ENCODE measurements around the gene DSCAM.

Gene DSCAM

GRCh38 chr21:40371329-40371728 lies 475.6 kb downstream of the DSCAM start:
- Mint-ChIP-seq H3K27me3 (no peaks in the 10 kb centered on the region), H3K27ac (no peak overlapping the region), H3K4me3 (no peak overlapping the region), H3K9me3 (no peaks in the 10 kb centered on the region), H3K4me1 (ENCODE audit: low read depth) (no peaks in the 10 kb centered on the region), H3K36me3 (ENCODE audit: low read depth) (no peaks in the 10 kb centered on the region)
- intact Hi-C loops (cut with micrococcal nuclease), result no loop called here

- Mint-ChIP-seq H3K4me1 (ENCODE audit: low read depth) (no peaks in the 10 kb centered on the region), H3K36me3 (ENCODE audit: low read depth) (no peaks in the 10 kb centered on the region), H3K4me3 (no peak overlapping the region), H3K27me3 (no peaks in the 10 kb centered on the region), H3K9me3 (peaks cover 3% of the 10 kb centered on the region), H3K27ac (no peak overlapping the region)
- intact Hi-C loops (cut with micrococcal nuclease), result no loop called here
These were observed 490.3 kb downstream of the DSCAM start for GRCh38 chr21:40356644-40357043.

- H3K9me3 Mint-ChIP-seq, result no peaks in the 10 kb centered on the region
- no peaks in the 10 kb centered on the region for H3K27me3 Mint-ChIP-seq
- H3K4me3 Mint-ChIP-seq, result no peak overlapping the region
- H3K36me3 Mint-ChIP-seq (ENCODE audit: low read depth), result no peaks in the 10 kb centered on the region
- no peaks in the 10 kb centered on the region for H3K4me1 Mint-ChIP-seq (ENCODE audit: low read depth)
- intact Hi-C loops (cut with micrococcal nuclease), result no loop called here
- no peak overlapping the region for H3K27ac Mint-ChIP-seq
These were observed 491.9 kb downstream of the DSCAM start for GRCh38 chr21:40355076-40355475.

- no peak overlapping the region for H3K4me3 Mint-ChIP-seq
- H3K27ac Mint-ChIP-seq, result no peak overlapping the region
- intact Hi-C loops (cut with micrococcal nuclease), result no loop called here
- no peaks in the 10 kb centered on the region for H3K4me1 Mint-ChIP-seq (ENCODE audit: low read depth)
- H3K36me3 Mint-ChIP-seq (ENCODE audit: low read depth), result no peaks in the 10 kb centered on the region
- no peaks in the 10 kb centered on the region for H3K9me3 Mint-ChIP-seq
- H3K27me3 Mint-ChIP-seq, result no peaks in the 10 kb centered on the region
These were observed 496.0 kb downstream of the DSCAM start for GRCh38 chr21:40351006-40351405.

GRCh38 chr21:40349591-40349990 lies 497.4 kb downstream of the DSCAM start:
- Mint-ChIP-seq H3K4me1 (ENCODE audit: low read depth) (no peaks in the 10 kb centered on the region), H3K36me3 (ENCODE audit: low read depth) (no peaks in the 10 kb centered on the region), H3K27me3 (no peaks in the 10 kb centered on the region), H3K9me3 (no peaks in the 10 kb centered on the region), H3K27ac (no peak overlapping the region), H3K4me3 (no peak overlapping the region)
- intact Hi-C loops (cut with micrococcal nuclease), result no loop called here

GRCh38 chr21:40345711-40346321 lies 501.1 kb downstream of the DSCAM start:
- H3K4me1 Mint-ChIP-seq (ENCODE audit: low read depth), result no peaks in the 10 kb centered on the region
- H3K36me3 Mint-ChIP-seq (ENCODE audit: low read depth), result no peaks in the 10 kb centered on the region
- H3K27ac Mint-ChIP-seq, result no peak overlapping the region
- no peak overlapping the region for H3K4me3 Mint-ChIP-seq
- H3K27me3 Mint-ChIP-seq, result no peaks in the 10 kb centered on the region
- intact Hi-C loops (cut with micrococcal nuclease), result no loop called here
- no peaks in the 10 kb centered on the region for H3K9me3 Mint-ChIP-seq

GRCh38 chr21:40340357-40340756 lies 506.6 kb downstream of the DSCAM start:
- H3K27ac Mint-ChIP-seq, result no peak overlapping the region
- H3K4me1 Mint-ChIP-seq (ENCODE audit: low read depth), result no peaks in the 10 kb centered on the region
- H3K27me3 Mint-ChIP-seq, result no peaks in the 10 kb centered on the region
- intact Hi-C loops (cut with micrococcal nuclease), result no loop called here
- H3K36me3 Mint-ChIP-seq (ENCODE audit: low read depth), result no peaks in the 10 kb centered on the region
- no peak overlapping the region for H3K4me3 Mint-ChIP-seq
- H3K9me3 Mint-ChIP-seq, result no peaks in the 10 kb centered on the region

GRCh38 chr21:40339050-40339449 lies 507.9 kb downstream of the DSCAM start:
- Mint-ChIP-seq H3K27ac (no peak overlapping the region), H3K4me3 (no peak overlapping the region), H3K4me1 (ENCODE audit: low read depth) (no peaks in the 10 kb centered on the region), H3K9me3 (no peaks in the 10 kb centered on the region), H3K27me3 (no peaks in the 10 kb centered on the region), H3K36me3 (ENCODE audit: low read depth) (no peaks in the 10 kb centered on the region)
- intact Hi-C loops (cut with micrococcal nuclease), result no loop called here

GRCh38 chr21:40337981-40338380 lies 509.0 kb downstream of the DSCAM start:
- Mint-ChIP-seq H3K36me3 (ENCODE audit: low read depth) (no peaks in the 10 kb centered on the region), H3K27me3 (no peaks in the 10 kb centered on the region)

GRCh38 chr21:40335704-40336103 lies 511.3 kb downstream of the DSCAM start:
- H3K27ac Mint-ChIP-seq, result no peak overlapping the region
- intact Hi-C loops (cut with micrococcal nuclease), result no loop called here
- no peaks in the 10 kb centered on the region for H3K36me3 Mint-ChIP-seq (ENCODE audit: low read depth)
- no peaks in the 10 kb centered on the region for H3K4me1 Mint-ChIP-seq (ENCODE audit: low read depth)
- H3K27me3 Mint-ChIP-seq, result no peaks in the 10 kb centered on the region
- H3K9me3 Mint-ChIP-seq, result no peaks in the 10 kb centered on the region
- H3K4me3 Mint-ChIP-seq, result no peak overlapping the region

More at GRCh38 chr21:40337981-40338380, 509.0 kb downstream of the DSCAM start:
- H3K4me1 Mint-ChIP-seq (ENCODE audit: low read depth), result no peaks in the 10 kb centered on the region
- H3K4me3 Mint-ChIP-seq, result no peak overlapping the region
- no peak overlapping the region for H3K27ac Mint-ChIP-seq
- no peaks in the 10 kb centered on the region for H3K9me3 Mint-ChIP-seq
- intact Hi-C loops (cut with micrococcal nuclease), result no loop called here

GRCh38 chr21:40334159-40334558 lies 512.8 kb downstream of the DSCAM start:
- Mint-ChIP-seq H3K27ac (no peak overlapping the region), H3K27me3 (no peaks in the 10 kb centered on the region), H3K9me3 (no peaks in the 10 kb centered on the region), H3K36me3 (ENCODE audit: low read depth) (no peaks in the 10 kb centered on the region), H3K4me3 (no peak overlapping the region), H3K4me1 (ENCODE audit: low read depth) (no peaks in the 10 kb centered on the region)
- intact Hi-C loops (cut with micrococcal nuclease), result no loop called here

GRCh38 chr21:40333731-40334130 lies 513.2 kb downstream of the DSCAM start:
- no peaks in the 10 kb centered on the region for H3K4me1 Mint-ChIP-seq (ENCODE audit: low read depth)
- H3K4me3 Mint-ChIP-seq, result no peak overlapping the region
- no peaks in the 10 kb centered on the region for H3K9me3 Mint-ChIP-seq
- intact Hi-C loops (cut with micrococcal nuclease), result no loop called here
- H3K27me3 Mint-ChIP-seq, result no peaks in the 10 kb centered on the region
- H3K27ac Mint-ChIP-seq, result no peak overlapping the region
- H3K36me3 Mint-ChIP-seq (ENCODE audit: low read depth), result no peaks in the 10 kb centered on the region

- H3K36me3 Mint-ChIP-seq (ENCODE audit: low read depth), result no peaks in the 10 kb centered on the region
- no peak overlapping the region for H3K27ac Mint-ChIP-seq
- intact Hi-C loops (cut with micrococcal nuclease), result no loop called here
These were observed 515.2 kb downstream of the DSCAM start for GRCh38 chr21:40331804-40332203.

GRCh38 chr21:40331172-40331571 lies 515.8 kb downstream of the DSCAM start:
- Mint-ChIP-seq H3K4me3 (no peak overlapping the region), H3K36me3 (ENCODE audit: low read depth) (no peaks in the 10 kb centered on the region), H3K4me1 (ENCODE audit: low read depth) (no peaks in the 10 kb centered on the region), H3K9me3 (no peaks in the 10 kb centered on the region), H3K27ac (no peak overlapping the region), H3K27me3 (no peaks in the 10 kb centered on the region)
- intact Hi-C loops (cut with micrococcal nuclease), result no loop called here

More at GRCh38 chr21:40331804-40332203, 515.2 kb downstream of the DSCAM start:
- H3K9me3 Mint-ChIP-seq, result no peaks in the 10 kb centered on the region
- no peaks in the 10 kb centered on the region for H3K4me1 Mint-ChIP-seq (ENCODE audit: low read depth)
- no peaks in the 10 kb centered on the region for H3K27me3 Mint-ChIP-seq
- no peak overlapping the region for H3K4me3 Mint-ChIP-seq

GRCh38 chr21:40324389-40324788 lies 522.6 kb downstream of the DSCAM start:
- H3K27me3 Mint-ChIP-seq, result no peaks in the 10 kb centered on the region
- no peaks in the 10 kb centered on the region for H3K9me3 Mint-ChIP-seq
- no peak overlapping the region for H3K27ac Mint-ChIP-seq
- H3K4me1 Mint-ChIP-seq (ENCODE audit: low read depth), result no peaks in the 10 kb centered on the region
- intact Hi-C loops (cut with micrococcal nuclease), result no loop called here
- H3K36me3 Mint-ChIP-seq (ENCODE audit: low read depth), result no peaks in the 10 kb centered on the region
- no peak overlapping the region for H3K4me3 Mint-ChIP-seq

All from dendritic cell treated with granulocyte-macrophage colony-stimulating factor and Interleukin-4, amounts not matched to agents 40 ng/mL and 50 ng/mL, for 4 days (primary cell).